AG20443 (cell line): ENCODE data around the gene MCEMP1.

Experiments
- DNase-seq: peaks from one replicate; pipeline ENCODE4 v3.0.0; 2012; ENCODE audit warnings: low spot score, mixed read lengths

Gene MCEMP1

DNA sequence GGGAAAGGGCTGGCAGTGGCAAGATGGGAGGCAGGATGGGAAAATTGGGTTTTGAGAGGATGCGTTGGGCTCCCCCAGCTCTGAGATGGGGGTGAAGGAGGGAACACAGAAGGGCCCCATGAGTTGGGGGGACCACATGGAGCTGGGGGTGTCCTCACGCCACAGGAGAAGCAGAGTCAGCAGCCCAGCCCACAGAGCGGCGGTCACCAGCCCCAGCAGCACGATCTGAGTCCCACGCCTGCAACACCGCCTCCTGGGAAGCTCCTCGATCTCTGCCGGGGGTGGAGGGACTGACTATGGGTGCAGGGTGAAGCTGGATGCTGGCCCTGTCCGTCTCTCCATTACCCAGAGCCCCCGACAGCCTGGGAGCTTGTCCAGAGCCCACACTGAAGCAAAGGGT lies 21.7 kb downstream of the MCEMP1 start:
- no peak for DNase-seq

DNA sequence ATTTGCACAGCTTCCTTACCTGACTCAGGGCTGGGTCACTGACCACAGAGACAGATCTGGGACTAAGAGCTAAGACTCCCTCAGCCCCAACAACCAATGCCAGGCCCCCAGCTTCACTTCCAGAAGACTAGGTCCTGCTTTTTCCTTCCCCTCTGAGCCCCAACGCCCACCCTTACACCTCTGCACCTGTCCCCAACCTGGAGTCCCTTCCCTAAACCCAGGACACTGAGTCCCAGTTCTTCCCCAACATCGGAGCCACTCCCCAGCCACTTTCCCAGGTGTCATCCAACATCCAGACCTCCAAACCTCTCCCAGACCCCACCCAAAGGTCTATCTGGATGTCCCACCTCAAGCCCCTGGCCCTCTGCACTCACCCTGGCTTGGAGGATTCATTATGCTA lies 22.1 kb downstream of the MCEMP1 start:
- no peak for DNase-seq

DNA sequence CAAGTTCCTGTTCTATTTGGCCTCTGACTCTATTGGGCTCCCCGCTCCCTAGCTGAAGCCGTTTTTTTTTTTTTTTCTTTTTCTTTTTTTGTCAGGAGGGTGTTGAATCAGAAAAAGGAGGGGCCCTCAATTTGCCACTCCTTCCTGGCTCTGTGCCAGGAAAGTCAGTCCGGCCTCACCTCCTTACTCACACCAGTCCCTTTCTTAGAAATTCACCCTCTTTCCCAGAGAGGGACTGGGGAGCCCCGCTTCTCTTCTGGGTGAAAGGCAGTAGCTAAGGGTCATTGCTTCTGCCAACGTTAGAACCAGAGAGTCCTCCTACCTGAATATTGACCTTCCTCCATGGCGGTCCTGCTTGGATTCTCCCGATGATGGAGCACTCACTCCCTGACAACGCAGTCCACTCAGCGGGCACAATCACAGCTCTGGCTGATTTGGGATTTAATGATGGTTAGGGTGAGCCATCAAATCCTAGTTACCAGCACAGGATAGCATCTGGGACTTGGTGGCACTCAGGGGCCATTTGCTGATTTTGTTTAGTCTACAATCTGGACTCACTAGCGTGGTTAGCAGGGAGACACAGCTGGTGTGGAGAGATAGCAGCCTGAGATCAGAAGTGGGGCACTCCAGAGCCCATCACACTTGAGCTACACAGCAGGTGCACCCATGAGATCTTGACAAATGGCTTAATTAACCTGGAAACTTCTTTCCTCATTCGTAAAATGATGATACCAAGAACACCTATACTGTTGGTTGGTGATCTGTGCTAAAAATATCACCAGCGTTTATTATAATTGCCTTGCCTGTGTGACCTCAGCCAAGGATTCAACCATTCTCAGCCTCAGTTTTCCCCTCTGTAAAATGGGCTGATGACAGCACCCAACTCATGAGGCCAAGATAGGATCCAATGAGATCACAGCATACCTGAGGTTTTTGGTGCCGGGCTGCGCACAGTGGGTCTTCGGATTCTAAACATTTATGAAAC lies 22.8 kb downstream of the MCEMP1 start:
- no peak for DNase-seq

DNA sequence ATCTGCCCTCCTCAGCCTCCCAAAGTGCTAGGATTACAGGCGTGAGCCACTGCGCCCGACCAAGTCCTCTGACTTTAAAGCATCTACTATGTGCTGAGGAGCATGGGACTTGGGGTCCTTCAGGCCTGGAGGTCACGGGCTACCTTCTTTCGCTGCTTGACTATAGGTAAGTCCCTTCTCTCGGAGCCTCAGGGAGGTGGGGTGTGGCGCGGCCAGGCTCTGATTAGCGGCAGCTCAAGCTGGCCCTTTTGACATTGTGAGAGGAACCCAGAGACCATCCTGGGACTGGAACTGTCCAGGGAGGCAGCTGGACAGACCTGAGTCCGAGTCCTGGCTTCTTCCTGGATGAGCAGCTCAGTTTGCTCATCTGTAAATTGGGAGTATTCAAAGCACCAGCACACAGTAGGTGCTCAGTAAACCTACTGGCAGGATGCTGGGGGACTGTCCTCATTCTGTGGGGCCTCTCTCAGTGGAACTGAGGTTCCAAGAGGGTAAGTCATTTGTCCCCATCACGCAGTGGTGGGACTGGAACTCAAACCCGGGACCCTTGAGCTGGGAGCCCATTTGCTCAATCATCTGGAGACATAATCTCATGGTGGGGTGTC lies 24.3 kb downstream of the MCEMP1 start:
- no peak for DNase-seq

DNA sequence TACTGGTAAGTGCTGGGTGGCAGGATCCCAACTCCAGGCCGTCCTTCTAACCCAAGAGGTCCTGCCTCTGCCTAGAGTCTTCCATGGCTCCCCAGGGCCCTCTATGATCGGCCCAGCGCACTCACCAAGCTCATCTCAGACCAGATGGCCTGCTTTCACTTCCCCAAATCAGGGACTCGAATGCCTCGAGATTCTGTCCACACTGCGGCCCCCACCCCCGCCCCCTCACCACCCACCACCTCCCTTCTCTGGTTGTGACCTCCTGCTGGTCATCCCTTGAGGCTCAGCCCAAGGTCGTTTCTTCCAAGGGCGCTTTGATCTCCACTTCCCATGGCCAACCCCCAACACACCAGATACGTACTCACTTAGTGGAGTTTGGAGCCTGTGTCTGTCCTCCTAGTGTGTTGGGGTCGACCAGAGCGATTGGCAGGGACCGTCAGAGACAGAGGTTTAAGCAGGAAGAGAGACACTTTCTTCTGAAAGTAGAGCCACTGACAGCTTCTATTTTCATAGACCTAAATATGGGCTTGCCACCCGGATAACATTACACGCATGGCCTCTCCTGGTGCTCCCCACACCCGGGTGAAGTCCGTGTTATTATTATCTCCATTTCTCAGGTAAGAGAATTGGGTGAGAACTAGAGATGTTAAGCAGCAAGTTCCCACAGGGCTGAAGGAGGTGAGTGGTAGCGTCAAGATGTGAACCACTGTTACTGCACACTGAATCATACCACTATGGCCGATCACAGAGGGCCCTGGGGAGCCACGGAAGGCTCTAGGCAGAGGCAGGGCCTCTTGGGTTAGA lies 25.0 kb downstream of the MCEMP1 start, which contains the start of gene FCER2:
Gene FCER2, minus strand, starts transcription at position 478 of the 804 bp plus-strand sequence. CDS start 2,371 bp downstream, outside the sequence.
- no peak for DNase-seq

DNA sequence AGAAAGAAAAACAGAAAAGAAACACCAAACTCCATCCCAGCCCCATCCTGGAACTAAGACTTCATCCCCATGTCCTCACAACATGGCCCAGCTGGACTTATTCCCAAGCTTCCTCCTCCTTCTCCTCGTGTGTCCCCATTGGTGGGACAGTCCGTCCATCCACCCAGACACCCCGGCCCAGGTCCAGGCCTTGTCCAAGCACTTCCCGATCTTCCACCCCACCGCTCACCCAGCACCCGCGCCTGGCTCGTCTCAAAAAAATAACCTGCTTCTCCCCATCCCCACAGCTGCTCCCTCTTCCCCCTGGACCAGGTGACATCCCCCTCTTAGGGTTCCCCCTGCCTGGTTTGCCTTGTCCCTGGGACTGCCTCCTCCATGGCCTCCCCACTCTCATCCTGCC lies 26.4 kb downstream of the MCEMP1 start:
- no peak for DNase-seq

DNA sequence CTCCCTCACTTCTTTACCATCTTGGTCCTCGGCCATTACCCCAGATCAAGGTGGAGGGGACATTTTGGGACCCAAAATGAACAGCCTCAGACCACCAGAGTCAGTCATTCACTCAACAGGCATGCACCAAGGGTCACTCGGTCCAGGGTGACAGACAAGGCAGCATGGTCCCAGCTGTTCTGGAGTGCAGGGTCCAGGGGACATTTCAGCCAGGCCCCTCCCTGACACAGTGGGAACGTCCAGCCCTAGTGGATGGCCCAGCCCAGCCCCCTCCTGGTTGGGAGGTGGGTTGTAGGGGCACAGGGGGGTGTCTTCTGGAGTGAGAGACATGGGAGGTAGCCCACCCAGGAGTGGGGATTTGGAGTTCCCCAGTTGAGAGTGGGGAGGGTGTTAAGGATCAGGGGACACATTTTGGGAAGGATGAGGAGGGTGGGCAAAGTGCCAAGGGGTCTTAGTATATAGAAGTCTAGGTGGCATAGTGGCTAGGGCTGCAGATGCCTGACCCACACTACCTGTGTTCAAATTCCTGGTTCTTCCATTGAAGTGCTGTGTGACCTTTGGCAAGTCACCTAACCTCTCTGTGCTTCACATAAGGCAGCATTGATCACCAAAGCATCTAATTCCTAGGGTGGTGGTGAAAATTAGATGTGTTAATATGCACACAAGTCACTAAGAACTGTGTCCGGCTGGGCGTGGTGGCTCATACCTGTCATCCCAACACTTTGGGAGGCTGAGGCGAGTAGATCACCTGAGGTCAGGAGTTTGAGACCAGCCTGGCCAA lies 27.6 kb downstream of the MCEMP1 start:
- DNase-seq = no peak

DNA sequence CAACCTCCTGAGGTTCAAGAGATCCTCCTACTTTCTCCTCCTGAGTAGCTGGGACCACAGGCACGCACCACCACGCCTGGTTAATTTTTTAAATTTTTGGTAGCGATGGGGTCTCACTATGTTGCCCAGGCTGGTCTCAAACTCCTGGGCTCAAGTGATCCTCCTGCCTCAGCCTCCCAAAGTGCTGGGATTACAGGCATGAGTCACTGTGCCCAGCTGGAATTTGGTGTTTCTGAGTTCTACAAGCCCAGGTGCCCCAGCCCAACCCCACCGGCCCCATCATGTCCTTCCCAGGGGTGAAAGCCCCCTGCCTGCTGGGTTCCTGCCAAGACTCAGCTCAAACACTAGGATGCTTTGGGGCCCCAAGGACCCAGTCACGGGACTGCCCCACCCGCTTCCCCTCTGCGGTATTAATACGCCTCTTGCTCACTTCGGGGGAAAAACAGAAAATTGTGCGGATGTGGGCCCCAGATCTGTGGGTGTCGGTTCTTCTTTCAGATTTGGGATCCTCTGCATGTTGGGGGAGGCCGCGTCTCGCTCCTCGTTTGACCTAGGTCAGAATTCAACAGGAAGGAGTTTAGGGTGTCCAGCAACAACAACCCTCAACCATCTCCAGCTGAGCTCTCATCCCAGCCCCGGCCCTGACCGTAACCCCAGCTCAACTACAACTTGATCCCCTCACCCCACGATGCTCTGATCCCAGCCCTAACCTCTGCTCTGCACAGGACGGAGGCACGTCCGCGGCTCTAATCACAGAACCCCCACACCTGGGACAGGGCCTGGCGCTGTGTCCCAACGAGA lies 28.7 kb downstream of the MCEMP1 start:
- DNase-seq = no peak

DNA sequence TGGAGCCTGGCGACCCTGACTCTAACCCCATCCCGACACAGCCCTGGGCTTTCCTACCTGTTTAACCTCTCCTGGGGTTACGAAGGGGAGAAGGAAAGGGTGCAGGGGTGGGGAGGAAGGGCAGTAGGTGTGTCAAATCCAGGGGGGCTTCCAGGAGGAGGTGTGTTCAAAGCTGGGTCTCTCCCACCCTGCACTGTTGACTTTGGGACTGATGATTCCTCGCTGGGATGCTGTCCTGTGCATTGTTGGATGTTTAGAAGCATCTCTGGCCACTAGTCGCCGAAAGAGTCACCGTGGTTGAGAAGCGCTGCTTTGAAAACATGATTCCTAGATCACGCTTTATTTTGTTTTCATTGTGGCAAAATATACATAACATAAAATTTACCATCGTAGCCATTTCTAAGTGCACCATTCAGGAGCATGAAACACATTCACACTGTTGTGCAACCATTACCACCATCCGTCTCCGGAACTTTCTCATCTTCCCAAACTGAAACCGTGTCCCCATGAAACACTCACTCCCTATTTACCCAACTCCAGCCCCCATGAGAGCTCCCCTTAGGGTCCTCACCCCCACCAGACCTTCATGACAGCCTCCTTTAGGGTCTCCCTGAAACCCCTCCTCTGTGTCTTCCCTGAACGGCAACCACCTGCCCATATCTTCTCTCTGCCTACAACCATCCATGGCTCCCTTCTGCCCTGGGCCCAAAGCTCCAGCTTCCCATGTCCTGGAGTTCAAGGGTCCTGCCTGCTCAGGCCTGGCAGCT lies 29.5 kb downstream of the MCEMP1 start:
- no peak for DNase-seq

DNA sequence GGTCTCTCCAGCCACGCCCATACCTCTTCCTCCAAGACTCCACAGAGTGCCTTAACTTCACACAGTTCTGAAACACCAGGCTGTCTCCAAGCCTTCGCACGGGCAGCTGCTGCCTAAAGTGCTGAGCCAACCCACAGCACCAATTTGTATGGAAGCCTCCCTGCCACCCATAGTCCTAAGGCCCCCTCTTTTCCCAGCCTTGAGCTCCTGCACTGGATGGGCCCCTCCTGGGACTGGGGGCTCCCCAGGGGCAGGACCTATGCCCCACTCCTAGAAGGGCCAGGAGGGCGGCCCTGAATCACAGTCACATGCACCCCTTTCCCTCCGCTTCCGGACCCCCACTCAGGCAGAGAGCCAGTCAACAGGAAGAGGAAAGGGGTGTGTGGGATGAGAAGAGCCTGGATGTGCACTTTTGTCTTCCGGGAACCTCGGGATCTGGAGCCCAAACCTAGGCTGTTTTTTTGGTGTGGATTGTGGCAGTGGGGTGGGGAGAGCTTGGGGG lies 30.1 kb downstream of the MCEMP1 start:
- no peak for DNase-seq

DNA sequence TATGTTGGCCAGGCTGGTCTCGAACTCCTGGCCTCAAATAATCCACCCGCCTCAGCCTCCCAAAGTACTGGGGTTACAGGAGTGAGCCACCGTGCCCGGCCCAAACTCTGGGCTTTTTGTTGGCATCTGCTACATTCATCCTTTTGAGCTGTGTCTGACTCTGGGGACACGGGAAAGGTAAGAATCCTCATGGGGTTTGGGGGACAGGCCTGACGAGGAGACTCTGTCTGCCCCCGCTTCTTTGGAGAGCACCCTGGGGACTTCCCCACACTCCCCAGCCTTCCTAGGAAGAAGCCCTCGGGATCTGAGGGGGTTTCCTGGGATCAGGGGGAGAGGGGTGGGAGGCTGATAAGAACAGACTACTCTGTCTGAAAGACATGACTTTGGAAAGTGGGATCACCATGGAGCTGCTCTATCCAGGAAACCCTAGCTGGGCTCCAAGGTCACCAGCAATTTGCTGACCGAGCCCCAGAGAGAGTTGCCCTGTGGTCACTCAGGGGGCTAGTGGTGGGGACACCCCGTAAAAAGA lies 33.1 kb downstream of the MCEMP1 start:
- DNase-seq = no peak

DNA sequence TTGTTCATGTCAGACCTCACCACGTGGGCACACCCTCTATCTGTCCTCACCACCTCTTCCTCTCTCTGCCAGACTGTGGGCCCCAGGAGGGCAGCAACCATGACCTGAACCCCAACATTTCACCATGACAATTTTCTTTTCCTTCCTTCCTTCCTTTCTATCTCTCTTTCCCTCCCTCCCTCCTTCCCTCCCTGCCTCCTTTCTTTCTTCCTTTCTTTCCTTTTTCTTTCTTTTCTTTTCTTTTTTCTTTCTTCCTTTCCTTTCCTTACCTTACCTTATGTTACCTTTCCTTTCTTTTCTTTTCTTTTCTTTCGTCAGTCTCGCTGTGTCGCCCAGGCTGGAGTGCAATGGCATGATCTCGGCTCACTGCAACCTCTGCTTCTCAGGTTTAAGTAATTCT lies 33.7 kb downstream of the MCEMP1 start:
- DNase-seq = no peak

DNA sequence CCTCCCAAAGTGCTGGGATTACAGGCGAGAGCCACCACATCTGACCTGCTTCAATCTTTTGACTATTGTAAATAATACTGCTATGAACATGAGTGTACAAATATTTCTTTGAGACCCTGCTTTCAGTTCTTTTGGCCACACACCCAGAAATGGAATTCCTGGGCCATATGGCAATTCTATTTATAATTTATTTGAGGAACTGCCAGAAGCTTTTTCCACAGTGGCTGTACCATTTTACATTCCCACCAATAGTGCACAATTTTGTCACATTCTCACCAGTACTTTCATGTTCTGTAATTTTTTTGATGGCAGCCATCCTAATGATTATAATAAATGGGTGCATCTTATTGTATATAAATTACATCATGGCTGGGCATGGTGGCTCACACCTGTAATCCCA lies 38.8 kb downstream of the MCEMP1 start:
- DNase-seq = no peak

DNA sequence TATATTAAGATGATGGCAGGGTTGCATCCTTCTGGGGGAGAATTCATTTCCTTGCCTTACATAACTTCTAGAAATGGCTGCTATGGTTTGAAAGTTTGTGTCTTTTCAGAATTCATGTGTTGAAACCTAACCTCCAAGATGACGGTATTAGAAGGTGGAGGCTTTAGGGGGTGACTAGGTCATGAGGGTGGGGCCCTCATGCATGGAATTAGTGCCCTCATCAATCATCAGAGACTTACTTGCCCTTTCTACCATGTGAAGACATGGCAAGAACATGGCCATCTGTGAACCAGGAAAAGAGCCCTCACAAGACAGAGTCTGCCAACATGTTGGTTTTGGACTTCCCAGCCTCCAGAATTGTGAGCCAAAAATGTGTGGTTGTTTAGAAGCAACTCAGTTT lies 39.9 kb downstream of the MCEMP1 start:
- DNase-seq = no peak

DNA sequence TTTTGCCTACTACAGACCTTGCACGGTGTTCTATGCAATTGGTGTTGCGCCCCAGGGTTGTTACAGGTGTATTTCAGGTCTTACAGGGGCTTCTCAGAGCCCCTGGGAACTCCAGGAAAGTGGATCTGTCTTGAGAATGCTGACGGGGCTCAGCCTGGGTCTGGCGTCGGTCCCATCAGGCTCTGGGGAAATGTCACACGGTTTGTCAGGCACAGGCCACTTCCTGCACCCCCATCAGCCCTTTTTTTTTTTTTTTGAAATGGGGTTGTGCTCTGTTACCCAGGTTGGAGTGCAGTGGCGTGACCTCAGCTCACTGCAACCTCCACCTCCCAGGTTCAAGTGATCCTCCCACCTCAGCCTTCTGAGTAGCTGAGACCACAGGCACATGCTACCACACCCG lies 41.8 kb downstream of the MCEMP1 start:
- DNase-seq = no peak

DNA sequence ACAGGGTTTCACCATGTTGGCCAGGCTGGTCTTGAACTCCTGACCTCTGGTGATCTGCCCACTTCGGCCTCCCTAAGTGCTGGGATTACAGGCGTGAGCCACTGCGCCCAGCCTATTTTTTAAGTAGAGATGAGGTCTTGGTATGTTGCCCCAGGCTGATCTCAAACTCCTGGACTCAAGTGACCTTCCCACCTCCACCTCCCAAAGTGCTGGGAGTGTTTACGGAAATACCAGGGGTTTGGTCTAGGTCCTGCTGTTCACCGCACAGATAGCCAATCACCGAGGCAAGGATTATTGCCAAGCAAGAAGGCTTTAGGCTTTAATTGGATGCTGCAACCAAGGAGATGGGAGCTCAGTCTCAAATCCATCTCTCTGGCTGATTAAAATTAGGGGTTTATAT lies 43.5 kb downstream of the MCEMP1 start:
- DNase-seq = no peak

DNA sequence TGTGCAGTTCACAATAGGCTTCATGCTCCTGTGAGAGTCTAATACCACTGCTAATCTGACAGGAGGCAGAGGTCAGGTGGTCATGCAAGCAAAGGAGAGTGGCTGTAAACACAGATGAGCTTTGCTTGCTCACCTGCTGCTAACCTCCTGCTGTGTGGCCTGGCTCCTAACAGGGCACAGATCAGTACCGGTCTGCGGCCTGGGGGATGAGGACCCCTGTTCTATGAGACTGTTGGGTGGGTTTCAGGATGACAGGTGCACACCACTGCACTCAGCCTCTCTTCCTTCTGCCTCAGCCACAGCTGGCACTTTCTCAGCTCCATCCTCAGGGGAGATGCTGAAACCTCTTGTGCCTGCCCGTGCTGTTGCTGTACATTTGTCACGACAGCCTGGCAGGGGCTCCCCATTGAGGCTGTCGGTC lies 45.4 kb downstream of the MCEMP1 start:
- no peak for DNase-seq

DNA sequence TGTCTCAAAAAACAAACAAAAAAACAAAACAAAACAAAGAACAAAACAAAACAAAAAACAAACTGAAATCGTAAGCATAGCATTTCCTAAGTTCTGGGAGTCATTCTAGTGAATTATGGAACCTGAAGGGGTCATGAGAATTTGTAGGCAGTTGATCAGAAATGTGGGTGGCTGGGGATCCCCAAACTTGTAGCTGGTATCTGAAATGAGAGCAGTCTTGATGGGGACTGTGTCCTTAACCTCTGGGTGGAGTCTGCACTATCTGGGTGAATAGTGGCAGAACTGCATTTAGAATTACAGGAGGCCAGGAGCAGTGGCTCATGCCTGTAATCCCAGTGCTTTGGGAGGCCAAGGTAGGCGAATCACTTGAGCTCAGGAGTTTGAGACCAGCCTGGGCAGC lies 48.9 kb downstream of the MCEMP1 start:
- DNase-seq = no peak

DNA sequence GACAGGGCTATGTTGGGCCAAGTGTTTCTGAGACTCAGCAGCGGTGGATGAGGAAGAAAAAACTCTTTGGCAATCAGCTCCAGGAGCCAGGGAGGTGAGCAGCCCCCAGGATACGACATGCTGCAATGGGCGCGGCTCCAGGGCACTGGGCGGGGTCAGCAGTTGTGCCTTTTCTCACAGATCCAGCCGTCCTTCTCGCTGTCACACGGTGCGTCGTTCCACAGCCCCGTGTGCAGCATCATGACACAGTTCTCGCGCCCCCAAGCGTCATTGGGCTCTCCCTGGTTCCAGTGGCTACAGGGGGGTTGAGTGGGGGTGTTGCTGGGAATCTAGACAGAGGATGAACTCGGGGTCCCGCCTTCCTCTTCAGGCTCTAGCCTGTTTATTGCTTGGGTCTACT lies 52.3 kb downstream of the MCEMP1 start:
- no peak for DNase-seq
